Right ventricle myocardium superior (tissue), 1 donor: ENCODE data around the gene JMJD8. TPM values are rescaled to one million over a fixed set of nuclear protein-coding genes. Genes with fewer than 3 reads are reported as not detected.
"Not testable (repeated sequence)": the region's sequence is repeated elsewhere in the genome, so short reads cannot be mapped to it uniquely, and the experiment has no call there.

ENCODE experiments used
- ATAC-seq: fragments of 200-7000 bp; cut with Tn5 transposase; one replicate; pipeline ENCODE4 v1.9.1; 2020; ENCODE audit warnings: mild to moderate bottlenecking; ENCODE audit not compliant: poor library complexity
- DNase-seq: peaks from one replicate; pipeline ENCODE4 v3.0.0-alpha.2; 2020
- intact Hi-C: fragments of 100-400 bp; cut with DNase I; formaldehyde crosslinking; loops from one replicate; pipeline ENCODE4 v1.11.2; 2022
- total RNA-seq: library from RNA; stranded (reverse); fragmentation: NEBNext Ultra II Directional; extraction: Animal tissue kit (Norgen Biotek cat#: 25700); gene quantifications from one replicate; pipeline ENCODE4 v1.2.1, GENCODE V29; 2021
- donor health status: DM: no; HTN: yes; CAD: no; lungs with severe emphysema.

JMJD8 gene
- total RNA-seq, 1 donor from 2014 or later = 42.4 TPM

- intact Hi-C loops = no loop called here
- DNase-seq (no peak), ATAC-seq (no peak)
Measured at GRCh38 chr16:698911-699671, 15.0 kb upstream of the JMJD8 start.

DNA sequence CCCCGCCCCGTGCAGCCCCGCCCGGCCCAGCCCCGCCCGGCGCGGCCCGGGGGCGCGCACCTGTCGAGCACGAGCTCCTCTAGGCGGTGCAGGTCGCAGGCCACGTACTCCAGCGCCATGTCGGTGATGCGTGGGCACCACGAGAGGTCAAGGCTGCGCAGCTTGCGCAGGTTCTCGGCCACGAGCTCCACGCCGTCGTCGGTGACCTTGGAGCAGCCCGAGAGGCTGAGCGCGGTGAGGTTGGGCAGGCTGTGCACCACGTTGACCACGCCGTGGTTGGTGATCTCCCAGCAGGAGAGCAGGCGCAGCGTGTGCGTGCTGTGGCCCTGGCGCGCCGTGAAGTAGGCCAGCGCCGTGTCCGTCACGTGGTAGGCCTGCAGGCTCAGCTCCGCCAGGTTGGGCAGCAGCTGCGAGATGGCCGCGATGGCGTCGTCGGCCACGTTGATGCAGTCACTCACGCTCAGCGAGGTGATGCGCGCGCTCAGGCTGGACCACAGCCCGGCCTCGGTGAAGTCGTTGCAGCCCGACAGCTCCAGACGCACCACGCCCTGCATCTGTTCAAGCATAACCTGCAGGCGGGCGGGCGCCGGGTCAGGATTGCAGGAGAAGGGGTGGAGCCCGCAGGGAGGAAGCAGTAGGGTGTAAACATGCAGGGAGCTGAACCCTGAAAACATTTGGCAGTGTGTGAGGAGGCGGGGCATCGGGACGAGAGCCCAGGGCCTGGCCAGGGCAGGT is 11.4 kb upstream of the JMJD8 start:
- intact Hi-C loops = no loop called here
- ATAC-seq = peak; percentile 13
- DNase-seq = no peak

DNA sequence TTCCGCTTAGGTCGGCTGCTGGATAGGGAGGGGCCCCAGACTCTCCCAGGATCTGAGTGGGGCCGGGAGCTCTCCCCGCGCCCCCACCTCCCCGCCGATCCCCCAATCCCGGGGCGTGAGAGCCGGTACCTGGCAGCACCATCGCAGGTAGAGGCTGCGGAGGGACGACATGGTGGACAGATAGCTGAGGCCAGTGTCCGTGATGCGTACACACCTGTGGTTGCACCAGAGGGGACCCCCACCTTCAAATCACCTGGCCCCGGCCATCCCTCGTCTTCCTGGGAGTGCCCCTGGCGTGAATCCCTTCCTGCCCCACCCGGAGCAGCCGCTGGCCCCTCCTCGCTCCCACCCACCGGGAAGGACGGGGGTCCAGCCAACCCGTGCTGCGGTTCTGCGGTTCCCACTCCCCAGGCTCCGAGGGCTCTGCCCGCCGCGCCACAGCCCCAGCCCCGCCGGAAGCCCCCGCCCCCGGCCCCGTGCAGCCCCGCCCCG is 10.8 kb upstream of the JMJD8 start:
- no peak for ATAC-seq
- intact Hi-C loops = no loop called here
- DNase-seq = no peak

- intact Hi-C loops = no loop called here
Measured at GRCh38 chr16:694187-694862, 10.2 kb upstream of the JMJD8 start.

GRCh38 chr16:693766-694165 is 9.6 kb upstream of the JMJD8 start:
- no peak for DNase-seq
- no peak for ATAC-seq
- intact Hi-C loops = no loop called here

More at GRCh38 chr16:694187-694862, 10.2 kb upstream of the JMJD8 start:
- DNase-seq (no peak), ATAC-seq (no peak)

GRCh38 chr16:693364-693763 is 9.2 kb upstream of the JMJD8 start:
- intact Hi-C loops = no loop called here
- no peak for ATAC-seq

GRCh38 chr16:692356-693108 is 8.4 kb upstream of the JMJD8 start:
- no peak for ATAC-seq
- DNase-seq = no peak
- intact Hi-C loops = no loop called here

More at GRCh38 chr16:693364-693763, 9.2 kb upstream of the JMJD8 start:
- DNase-seq = no peak

GRCh38 chr16:691242-691641 is 7.1 kb upstream of the JMJD8 start:
- ATAC-seq, intact Hi-C loops, DNase-seq: not testable (repeated sequence)

- ATAC-seq (no peak), DNase-seq (no peak)
- intact Hi-C loops = no loop called here
Measured at GRCh38 chr16:689175-689897, 5.2 kb upstream of the JMJD8 start.

GRCh38 chr16:687499-687898 is 3.4 kb upstream of the JMJD8 start:
- intact Hi-C loops = no loop called here
- ATAC-seq = no peak

GRCh38 chr16:686459-687260 is 2.5 kb upstream of the JMJD8 start:
- intact Hi-C loops = no loop called here
- no peak for ATAC-seq

More at GRCh38 chr16:687499-687898, 3.4 kb upstream of the JMJD8 start:
- no peak for DNase-seq

GRCh38 chr16:685967-686366 is 1.8 kb upstream of the JMJD8 start:
- DNase-seq (no peak), ATAC-seq (no peak)
- intact Hi-C loops = no loop called here

More at GRCh38 chr16:686459-687260, 2.5 kb upstream of the JMJD8 start:
- no peak for DNase-seq

DNA sequence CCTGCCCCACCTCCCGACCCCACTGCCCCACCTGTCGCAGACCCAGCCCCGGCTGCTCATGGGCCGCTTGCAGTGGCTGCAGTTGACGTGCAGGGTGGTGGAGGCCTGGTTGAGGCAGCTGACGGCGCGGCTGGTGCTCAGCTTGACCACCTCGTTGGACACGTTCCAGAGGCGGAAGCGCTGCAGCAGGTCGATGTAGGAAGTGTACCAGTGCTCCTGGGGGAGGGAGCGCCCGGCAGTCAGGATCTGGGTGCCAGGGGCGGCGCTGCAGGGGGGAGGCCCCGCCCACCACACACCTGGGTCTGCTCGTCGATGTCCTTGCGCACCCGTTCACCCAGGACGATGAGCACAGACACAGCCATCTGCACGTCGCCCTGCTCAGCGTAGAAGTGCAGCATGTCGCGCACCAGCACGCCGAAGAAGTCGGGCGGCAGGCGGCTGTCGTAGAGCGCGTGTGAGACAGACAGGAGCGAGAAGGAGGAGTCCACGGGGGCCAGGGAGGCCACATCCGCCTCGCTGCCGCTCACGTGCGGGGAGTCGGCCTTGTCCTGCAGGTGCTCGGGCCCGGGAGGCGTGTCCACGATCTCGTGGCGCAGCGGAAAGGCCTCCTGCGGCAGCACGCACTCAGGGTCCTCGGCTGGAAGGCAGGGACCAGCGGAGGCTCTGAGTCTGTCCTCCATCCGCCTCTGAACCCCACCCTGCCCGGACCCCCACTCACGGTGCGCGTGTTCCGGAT is 995 bp upstream of the JMJD8 start:
- DNase-seq (no peak), ATAC-seq (no peak)
- intact Hi-C loops = no loop called here

DNA sequence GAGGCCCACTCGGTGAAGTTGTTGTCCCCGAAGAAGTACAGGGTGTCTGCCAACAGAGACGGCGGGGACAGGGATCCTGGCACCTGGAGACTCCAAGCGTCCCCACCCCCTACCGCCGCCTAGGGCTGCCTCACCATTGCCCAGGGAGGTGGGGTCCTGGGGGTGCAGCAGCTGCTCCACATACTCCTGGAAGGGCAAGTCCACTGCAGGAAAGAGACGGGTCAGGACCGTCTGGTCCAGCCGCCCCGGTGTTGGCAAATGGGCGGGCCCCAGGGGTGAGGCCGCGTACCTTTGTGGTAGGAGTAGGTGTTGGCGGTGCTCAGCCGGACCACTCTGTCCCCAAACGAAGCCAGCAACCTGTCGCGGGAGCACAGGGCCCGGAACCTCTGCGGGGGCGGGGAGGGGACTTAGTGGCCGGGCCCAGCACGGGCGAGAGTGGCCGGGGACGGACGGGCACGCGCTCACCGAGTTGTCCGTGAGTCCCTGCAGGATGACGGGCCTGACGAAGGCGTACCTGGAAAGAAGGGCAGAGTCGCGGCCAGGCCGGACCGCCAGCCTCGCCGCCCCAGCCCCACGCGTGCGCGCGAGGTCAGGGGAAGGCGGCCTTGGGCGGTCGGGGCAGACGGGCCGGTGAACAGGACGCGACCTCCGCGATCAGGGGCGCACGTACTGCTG is 601 bp downstream of the JMJD8 start:
- ATAC-seq (no peak), DNase-seq (no peak)
- intact Hi-C loops = no loop called here

GRCh38 chr16:682493-683395 is 1.4 kb downstream of the JMJD8 start:
- ATAC-seq = no peak
- intact Hi-C loops = no loop called here
- DNase-seq = no peak
